Measurements from ENCODE around the gene RAP1A. TPM values are rescaled to one million over a fixed set of nuclear protein-coding genes. Genes with fewer than 3 reads are reported as not detected.

Gene RAP1A
- 37.1 TPM for total RNA-seq (2021; ENCODE audit: unreplicated experiment)
- polyA plus RNA-seq (2012; ENCODE audit: insufficient read length) = 35.8 TPM
- Bru-seq, nascent RNA = percentile 62 among the genes with signal in this experiment
- BruChase-seq, experiment 1, labeled RNA remaining after a 2-hour chase = percentile 56 among the genes with signal in this experiment
- BruChase-seq, experiment 2, labeled RNA remaining after a 6-hour chase = percentile 62 among the genes with signal in this experiment
- long read RNA-seq, full-length matches to known transcripts = 16 of 27 reads
- long read RNA-seq, partial matches to known transcripts = 3 of 27 reads
- long read RNA-seq, other reads (novel, unspliced or antisense) = 8 of 27 reads

DNA sequence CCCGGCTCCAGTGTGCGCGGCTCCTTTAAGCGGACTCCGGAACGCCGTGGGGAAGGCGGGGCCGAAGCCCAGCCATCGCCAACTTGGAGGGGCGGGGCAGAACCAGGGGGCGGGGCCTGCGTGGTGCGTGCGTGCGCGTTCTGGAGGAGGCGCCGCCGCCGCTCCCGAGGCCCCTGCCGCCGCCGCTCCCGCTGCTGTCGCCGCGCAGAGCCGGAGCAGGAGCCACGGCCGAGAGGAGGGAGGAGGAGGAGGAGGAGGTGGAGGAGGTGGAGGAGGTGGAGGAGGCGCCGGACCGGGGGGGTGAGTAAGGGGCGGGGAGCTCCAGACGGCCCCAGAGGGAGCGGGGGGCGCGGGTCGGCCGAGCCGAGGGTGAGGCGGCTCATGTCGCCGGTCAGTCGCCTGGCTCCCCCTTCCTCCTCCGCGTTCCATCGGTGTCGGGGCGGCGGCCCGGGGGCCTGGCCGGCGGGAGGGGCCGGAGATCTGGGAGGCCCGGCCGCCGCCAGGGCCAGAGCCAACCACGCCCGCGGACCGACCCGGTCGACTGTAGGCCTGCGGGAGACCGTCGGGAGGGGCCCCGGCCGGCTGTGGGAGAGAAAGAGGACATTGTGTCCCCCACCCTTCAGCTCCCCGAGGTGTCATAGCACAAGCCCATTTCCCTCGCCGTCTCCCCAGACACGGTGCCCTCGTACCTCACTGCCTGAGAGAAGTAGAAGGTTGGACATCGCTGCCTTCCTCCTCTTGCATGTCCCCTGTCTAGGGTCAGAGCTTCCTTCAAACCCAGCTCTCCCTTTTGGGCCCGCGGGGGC, at the start of gene RAP1A:
Gene RAP1A, plus strand, starts transcription at position 155 of the 806 bp plus-strand sequence. CDS start 71,572 bp downstream, outside the sequence.
- peak; percentile 22 for DNase-seq (ENCODE audit: low read depth, low spot score)
- TF ChIP-seq SIN3A (IDR thresholded peaks at IDR 0.05; ENCODE audit: borderline replicate concordance, insufficient read depth, low read depth, low read length) (no peak), REST (IDR thresholded peaks at IDR 0.05; ENCODE audit: insufficient read depth in 1 of 2, low read depth in 2 of 2, low read length in 1 of 2) (no peak), POLR2AphosphoS5 (IDR thresholded peaks at IDR 0.05; ENCODE audit: low read depth, low read length) (no peak), TCF7L2 (IDR thresholded peaks at IDR 0.05; ENCODE audit: low read depth, low read length) (no peak)
- TF ChIP-seq, protein P1, sequence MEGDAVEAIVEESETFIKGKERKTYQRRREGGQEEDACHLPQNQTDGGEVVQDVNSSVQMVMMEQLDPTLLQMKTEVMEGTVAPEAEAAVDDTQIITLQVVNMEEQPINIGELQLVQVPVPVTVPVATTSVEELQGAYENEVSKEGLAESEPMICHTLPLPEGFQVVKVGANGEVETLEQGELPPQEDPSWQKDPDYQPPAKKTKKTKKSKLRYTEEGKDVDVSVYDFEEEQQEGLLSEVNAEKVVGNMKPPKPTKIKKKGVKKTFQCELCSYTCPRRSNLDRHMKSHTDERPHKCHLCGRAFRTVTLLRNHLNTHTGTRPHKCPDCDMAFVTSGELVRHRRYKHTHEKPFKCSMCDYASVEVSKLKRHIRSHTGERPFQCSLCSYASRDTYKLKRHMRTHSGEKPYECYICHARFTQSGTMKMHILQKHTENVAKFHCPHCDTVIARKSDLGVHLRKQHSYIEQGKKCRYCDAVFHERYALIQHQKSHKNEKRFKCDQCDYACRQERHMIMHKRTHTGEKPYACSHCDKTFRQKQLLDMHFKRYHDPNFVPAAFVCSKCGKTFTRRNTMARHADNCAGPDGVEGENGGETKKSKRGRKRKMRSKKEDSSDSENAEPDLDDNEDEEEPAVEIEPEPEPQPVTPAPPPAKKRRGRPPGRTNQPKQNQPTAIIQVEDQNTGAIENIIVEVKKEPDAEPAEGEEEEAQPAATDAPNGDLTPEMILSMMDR (IDR thresholded peaks at IDR 0.05) = no peak
- no TSS peak for BruUV-seq (replicated peaks)
- POLR2A ChIA-PET = interaction anchor here (0.6 kb wide), 4 partner anchors 28 to 102 kb away, joined by 3 to 12 read pairs (median 4); no protein-coding TSS in a partner anchor
- ATAC-seq = peak; percentile 98
- CTCF ChIA-PET = interaction anchor here (0.6 to 1.1 kb wide), 2 partner anchors 112 to 588 kb away, joined by 4 to 7 read pairs; no protein-coding TSS in a partner anchor
- intact Hi-C loops (cut with micrococcal nuclease; ENCODE audit: unreplicated experiment) = no loop called here
- no peaks in the 10 kb centered on the region for H3K9me3 ChIP-seq (ENCODE audit: control insufficient read depth, insufficient read depth, low read depth, low read length)
- no peaks in the 10 kb centered on the region; the same call in 1 of the 2 replicates for H3K36me3 ChIP-seq (ENCODE audit: control insufficient read depth, insufficient read depth, low read length)
- in situ Hi-C loops (cut with HindIII; ENCODE audit: low pct_unique_long_range_greater_than_20kb, low sequenced_read_pairs) = no loop called here
- no peaks in the 10 kb centered on the region for H3K27me3 ChIP-seq (ENCODE audit: control insufficient read depth, insufficient read depth, low read length)
- H3K27ac ChIP-seq (ENCODE audit: low read length) = peak within 1 kb of the TSS; percentile 84
- peaks cover 6% of the 10 kb centered on the region; the same call in 1 of the 2 replicates for H3K4me1 ChIP-seq (ENCODE audit: control insufficient read depth, insufficient read depth, low read length)
- H3K4me3 ChIP-seq (ENCODE audit: low read depth in 2 of 2, low read length in 2 of 2) = peak within 1 kb of the TSS; percentile 69 to 78

DNA sequence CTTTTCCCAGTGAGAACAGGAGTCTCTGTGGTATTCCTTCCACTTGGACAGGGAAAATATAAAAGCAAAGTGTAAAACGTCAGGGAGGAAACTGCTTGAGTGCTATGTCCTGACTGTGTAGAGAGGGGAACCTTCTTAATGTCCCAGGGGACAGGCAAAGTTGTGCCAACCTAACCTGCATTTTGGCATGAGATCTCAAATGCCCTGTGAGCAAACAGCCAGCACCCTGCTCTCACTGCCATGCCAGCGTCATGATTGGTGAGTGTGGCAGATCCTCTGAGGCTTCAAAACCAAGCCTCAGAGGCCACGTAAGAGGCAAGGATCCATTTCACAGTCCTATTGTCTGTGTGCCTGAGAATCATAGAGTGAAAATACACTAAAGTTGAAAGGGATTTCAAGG, 49.7 kb upstream of the RAP1A start:
- ChIA-PET CTCF (no interaction called here), POLR2A (no interaction called here)
- in situ Hi-C loops (cut with HindIII; ENCODE audit: low pct_unique_long_range_greater_than_20kb, low sequenced_read_pairs) = no loop called here
- no peaks in the 10 kb centered on the region for H3K4me1 ChIP-seq (ENCODE audit: control insufficient read depth, insufficient read depth, low read length)
- H3K27ac ChIP-seq (ENCODE audit: low read length) = no peak overlapping the region
- no peak for DNase-seq (ENCODE audit: low read depth, low spot score)
- ATAC-seq = no peak
- TF ChIP-seq POLR2AphosphoS5 (IDR thresholded peaks at IDR 0.05; ENCODE audit: low read depth, low read length) = no peak
- TF ChIP-seq SIN3A (IDR thresholded peaks at IDR 0.05; ENCODE audit: borderline replicate concordance, insufficient read depth, low read depth, low read length) = no peak
- no peaks in the 10 kb centered on the region for H3K36me3 ChIP-seq (ENCODE audit: control insufficient read depth, insufficient read depth, low read length)
- no peaks in the 10 kb centered on the region for H3K9me3 ChIP-seq (ENCODE audit: control insufficient read depth, insufficient read depth, low read depth, low read length)
- intact Hi-C loops (cut with micrococcal nuclease; ENCODE audit: unreplicated experiment) = no loop called here
- H3K27me3 ChIP-seq (ENCODE audit: control insufficient read depth, insufficient read depth, low read length) = no peaks in the 10 kb centered on the region
- no TSS peak for BruUV-seq (replicated peaks)
- H3K4me3 ChIP-seq (ENCODE audit: low read depth in 2 of 2, low read length in 2 of 2) = no peak overlapping the region
